ENCODE results near the gene HAAO.

The HAAO gene

DNA sequence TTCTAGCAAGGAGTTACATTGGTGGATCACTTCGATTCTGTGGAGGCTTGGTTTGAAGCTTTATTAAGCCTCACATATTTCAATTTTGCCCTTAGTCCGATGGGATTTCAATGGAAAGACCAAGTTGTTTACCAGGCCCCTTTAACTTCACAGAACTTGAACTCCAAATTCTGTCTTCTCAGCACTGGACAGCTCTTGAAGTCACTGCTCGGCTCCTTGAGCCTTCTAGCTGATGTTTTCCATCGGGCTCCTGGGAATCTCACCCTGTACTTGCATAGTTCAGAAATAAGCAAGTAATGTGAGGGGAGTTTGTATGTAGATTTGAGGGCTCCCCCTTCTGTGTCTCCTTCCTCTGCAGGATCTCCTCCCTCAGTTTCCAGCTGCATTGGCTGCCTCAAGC lies 43.5 kb downstream of the HAAO start:
- no peaks in the 10 kb centered on the region for H4K20me1 ChIP-seq (ENCODE audit: insufficient read depth, low read length)
- H3K9me2 ChIP-seq (replicated peaks; ENCODE audit: insufficient read depth, low read length), result no peaks in the 10 kb centered on the region
- H3K9me3 ChIP-seq (replicated peaks; ENCODE audit: insufficient read depth, low read length), result no peaks in the 10 kb centered on the region
- H3K79me2 ChIP-seq (ENCODE audit: low read length), result no peaks in the 10 kb centered on the region
- no peak overlapping the region for H3K27ac ChIP-seq (ENCODE audit: low read length)
- no peaks in the 10 kb centered on the region for H3F3A ChIP-seq (ENCODE audit: insufficient read depth, low read length)
- H3K4me3 ChIP-seq (ENCODE audit: low read length), result no peak overlapping the region
- no peak for DNase-seq
- H2AFZ ChIP-seq (ENCODE audit: low read length), result no peak overlapping the region
- no peaks in the 10 kb centered on the region for H3K27me3 ChIP-seq (replicated peaks; ENCODE audit: insufficient read depth, low read length)
- H3K4me1 ChIP-seq (ENCODE audit: low read length), result no peaks in the 10 kb centered on the region
- TF ChIP-seq EZH2 (optimal IDR thresholded peaks at IDR 0.05; ENCODE audit: low read depth, low read length) (no peak), EZH2phosphoT487 (IDR thresholded peaks at IDR 0.05; ENCODE audit: low read length) (no peak), CTCF (IDR thresholded peaks at IDR 0.05; ENCODE audit: low read length) (no peak)
- no peak overlapping the region for H3K4me2 ChIP-seq (ENCODE audit: low read depth, low read length)
- no peak overlapping the region for H3K9ac ChIP-seq (ENCODE audit: low read length)
- no peaks in the 10 kb centered on the region for H3K36me3 ChIP-seq (replicated peaks; ENCODE audit: insufficient read depth, low read length)

GRCh38 chr2:42747422-42747821 lies 45.0 kb downstream of the HAAO start:
- no peak overlapping the region for H3K4me2 ChIP-seq (ENCODE audit: low read depth, low read length)
- no peak for TF ChIP-seq EZH2phosphoT487 (IDR thresholded peaks at IDR 0.05; ENCODE audit: low read length)
- no peak for TF ChIP-seq EZH2 (optimal IDR thresholded peaks at IDR 0.05; ENCODE audit: low read depth, low read length)
- no peak for TF ChIP-seq CTCF (IDR thresholded peaks at IDR 0.05; ENCODE audit: low read length)
- no peak overlapping the region for H3K9ac ChIP-seq (ENCODE audit: low read length)
- no peaks in the 10 kb centered on the region for H3K9me3 ChIP-seq (replicated peaks; ENCODE audit: insufficient read depth, low read length)
- no peak overlapping the region for H3K4me3 ChIP-seq (ENCODE audit: low read length)
- H3F3A ChIP-seq (ENCODE audit: insufficient read depth, low read length), result no peaks in the 10 kb centered on the region
- no peaks in the 10 kb centered on the region for H3K36me3 ChIP-seq (replicated peaks; ENCODE audit: insufficient read depth, low read length)
- H4K20me1 ChIP-seq (ENCODE audit: insufficient read depth, low read length), result no peaks in the 10 kb centered on the region
- no peaks in the 10 kb centered on the region for H3K4me1 ChIP-seq (ENCODE audit: low read length)
- H3K27ac ChIP-seq (ENCODE audit: low read length), result no peak overlapping the region
- no peaks in the 10 kb centered on the region for H3K27me3 ChIP-seq (replicated peaks; ENCODE audit: insufficient read depth, low read length)
- H3K79me2 ChIP-seq (ENCODE audit: low read length), result no peaks in the 10 kb centered on the region
- H2AFZ ChIP-seq (ENCODE audit: low read length), result no peak overlapping the region
- no peak for DNase-seq
- no peaks in the 10 kb centered on the region for H3K9me2 ChIP-seq (replicated peaks; ENCODE audit: insufficient read depth, low read length)

DNA sequence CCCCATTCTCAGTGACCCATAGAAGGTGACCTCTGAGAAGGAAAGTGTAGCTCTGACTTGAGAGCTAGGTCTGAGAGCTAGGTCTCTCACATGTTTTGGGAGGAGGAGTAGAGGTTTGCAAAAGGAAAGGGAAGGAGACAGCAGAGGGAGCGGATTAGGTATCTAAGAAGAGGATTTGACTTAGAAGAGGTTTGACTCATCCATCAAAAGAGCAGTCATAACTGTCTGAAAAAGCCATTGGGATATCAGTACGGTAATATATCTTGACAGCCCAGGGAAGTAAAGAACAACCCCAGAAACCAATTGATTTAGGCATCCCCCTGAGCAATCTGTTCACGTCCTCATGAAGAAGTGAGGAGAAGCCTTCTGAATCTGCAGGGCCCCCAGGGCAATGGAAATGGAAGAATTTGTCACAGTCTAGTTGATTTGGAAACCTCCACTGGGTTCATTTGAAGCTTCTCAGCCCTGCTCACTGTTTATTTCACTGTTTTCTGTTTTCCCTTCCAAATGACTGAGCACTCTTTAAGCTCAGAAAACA lies 47.8 kb downstream of the HAAO start:
- no peak for TF ChIP-seq EZH2 (optimal IDR thresholded peaks at IDR 0.05; ENCODE audit: low read depth, low read length)
- TF ChIP-seq CTCF (IDR thresholded peaks at IDR 0.05; ENCODE audit: low read length), result no peak
- TF ChIP-seq EZH2phosphoT487 (IDR thresholded peaks at IDR 0.05; ENCODE audit: low read length), result no peak
- Histone ChIP-seq H3K36me3 (replicated peaks; ENCODE audit: insufficient read depth, low read length) (no peaks in the 10 kb centered on the region), H3K9me3 (replicated peaks; ENCODE audit: insufficient read depth, low read length) (no peaks in the 10 kb centered on the region), H3K27me3 (replicated peaks; ENCODE audit: insufficient read depth, low read length) (no peaks in the 10 kb centered on the region), H3F3A (ENCODE audit: insufficient read depth, low read length) (no peaks in the 10 kb centered on the region), H3K4me3 (ENCODE audit: low read length) (no peak overlapping the region), H2AFZ (ENCODE audit: low read length) (no peak overlapping the region), H3K4me2 (ENCODE audit: low read depth, low read length) (no peak overlapping the region), H3K9ac (ENCODE audit: low read length) (no peak overlapping the region), H3K79me2 (ENCODE audit: low read length) (no peaks in the 10 kb centered on the region), H3K27ac (ENCODE audit: low read length) (no peak overlapping the region), H4K20me1 (ENCODE audit: insufficient read depth, low read length) (no peaks in the 10 kb centered on the region), H3K9me2 (replicated peaks; ENCODE audit: insufficient read depth, low read length) (no peaks in the 10 kb centered on the region; the same call in 1 of the 2 replicates), H3K4me1 (ENCODE audit: low read length) (no peaks in the 10 kb centered on the region)
- no peak for DNase-seq

All from MM.1S (cell line).